ENCODE results near the gene PHF12.

DNA sequence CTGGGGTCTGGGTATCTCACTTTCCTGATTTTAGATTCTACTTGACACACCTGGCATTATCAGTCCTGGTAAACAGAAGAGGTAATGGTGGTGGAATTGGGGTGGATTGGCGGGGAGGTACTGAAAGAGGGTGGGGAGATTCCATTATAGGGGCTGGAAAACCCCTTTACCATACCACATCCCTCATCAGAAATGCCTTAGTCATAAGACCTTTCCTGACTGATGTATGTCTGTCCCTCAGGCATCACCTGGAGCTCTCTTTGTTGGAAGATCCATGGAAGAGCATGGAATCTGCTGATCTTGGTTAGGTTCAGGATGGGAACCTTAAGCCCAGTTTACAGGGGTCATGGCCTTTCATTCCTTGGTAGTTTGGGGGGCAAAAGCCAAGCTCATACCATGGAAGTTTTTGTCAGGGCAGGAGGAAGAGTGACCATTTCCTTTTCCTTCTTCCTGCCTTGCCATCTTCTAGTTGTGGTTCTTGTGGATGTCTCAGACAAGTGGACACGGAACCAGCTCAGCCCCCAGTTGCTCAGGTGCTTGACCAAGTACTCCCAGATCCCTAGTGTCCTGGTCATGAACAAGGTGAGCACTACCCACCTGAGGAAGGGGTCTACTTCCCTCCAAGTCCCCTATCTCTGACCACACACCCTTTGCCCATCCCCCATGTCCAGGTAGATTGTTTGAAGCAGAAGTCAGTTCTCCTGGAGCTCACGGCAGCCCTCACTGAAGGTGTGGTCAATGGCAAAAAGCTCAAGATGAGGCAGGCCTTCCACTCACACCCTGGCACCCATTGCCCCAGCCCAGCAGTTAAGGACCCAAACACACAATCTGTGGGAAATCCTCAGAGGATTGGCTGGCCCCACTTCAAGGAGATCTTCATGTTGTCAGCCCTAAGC is 93.2 kb downstream of the PHF12 start:
- TF ChIP-seq, protein P1, sequence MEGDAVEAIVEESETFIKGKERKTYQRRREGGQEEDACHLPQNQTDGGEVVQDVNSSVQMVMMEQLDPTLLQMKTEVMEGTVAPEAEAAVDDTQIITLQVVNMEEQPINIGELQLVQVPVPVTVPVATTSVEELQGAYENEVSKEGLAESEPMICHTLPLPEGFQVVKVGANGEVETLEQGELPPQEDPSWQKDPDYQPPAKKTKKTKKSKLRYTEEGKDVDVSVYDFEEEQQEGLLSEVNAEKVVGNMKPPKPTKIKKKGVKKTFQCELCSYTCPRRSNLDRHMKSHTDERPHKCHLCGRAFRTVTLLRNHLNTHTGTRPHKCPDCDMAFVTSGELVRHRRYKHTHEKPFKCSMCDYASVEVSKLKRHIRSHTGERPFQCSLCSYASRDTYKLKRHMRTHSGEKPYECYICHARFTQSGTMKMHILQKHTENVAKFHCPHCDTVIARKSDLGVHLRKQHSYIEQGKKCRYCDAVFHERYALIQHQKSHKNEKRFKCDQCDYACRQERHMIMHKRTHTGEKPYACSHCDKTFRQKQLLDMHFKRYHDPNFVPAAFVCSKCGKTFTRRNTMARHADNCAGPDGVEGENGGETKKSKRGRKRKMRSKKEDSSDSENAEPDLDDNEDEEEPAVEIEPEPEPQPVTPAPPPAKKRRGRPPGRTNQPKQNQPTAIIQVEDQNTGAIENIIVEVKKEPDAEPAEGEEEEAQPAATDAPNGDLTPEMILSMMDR (IDR thresholded peaks at IDR 0.05), result no peak
- no peak for TF ChIP-seq SIN3A (IDR thresholded peaks at IDR 0.05; ENCODE audit: borderline replicate concordance, insufficient read depth, low read depth, low read length)
- TF ChIP-seq POLR2AphosphoS5 (IDR thresholded peaks at IDR 0.05; ENCODE audit: low read depth, low read length), result no peak
- TF ChIP-seq TCF7L2 (IDR thresholded peaks at IDR 0.05; ENCODE audit: low read depth, low read length), result no peak
